ENCODE data around the gene TLK1. TPM values are rescaled to one million over a fixed set of nuclear protein-coding genes. Genes with fewer than 3 reads are reported as not detected.

The TLK1 gene
- total and polyA plus RNA-seq, 2 experiments from 2014 or later = 9.2 to 21.8 TPM

Other genes with a start within 250 kb of the TLK1 start
- 50.1 and 58.6 TPM in 2 replicates for gene GORASP2, start 231.6 kb downstream of the TLK1 start, total RNA-seq
- gene GORASP2, start 231.6 kb downstream of the TLK1 start, polyA plus RNA-seq = 109 and 126 TPM in 2 replicates